HG02885 (cell line): ENCODE data around the gene UVSSA.

ENCODE experiments used
- ATAC-seq: cut with Tn5 transposase; IDR thresholded peaks from one replicate; pipeline ENCODE4 v1.9.1; 2021; ENCODE audit warnings: mild to moderate bottlenecking; ENCODE audit not compliant: unreplicated experiment, poor library complexity

The UVSSA gene

DNA sequence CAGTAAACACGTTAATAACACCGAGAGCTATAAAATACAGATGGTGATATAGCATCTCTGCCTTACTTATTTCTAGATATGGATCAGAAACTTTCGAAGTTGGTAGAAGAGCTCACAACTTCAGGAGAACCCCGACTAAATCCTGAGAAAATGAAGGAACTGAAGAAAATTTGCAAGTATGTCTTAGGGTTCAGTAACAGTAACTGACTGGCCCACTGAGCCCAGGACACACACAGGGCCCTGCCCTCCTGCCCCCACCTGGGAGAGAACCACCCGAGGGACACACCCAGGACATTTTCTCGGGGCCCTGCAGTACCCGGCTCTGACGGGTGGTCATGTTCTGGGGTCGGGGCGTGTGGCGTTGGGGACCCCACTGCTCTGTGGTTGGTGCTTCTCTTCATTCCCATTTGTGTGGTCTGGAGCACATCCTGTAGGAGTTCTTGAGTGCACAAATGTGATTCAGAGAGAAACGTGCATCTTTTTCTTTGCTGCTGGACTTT, 1.1 kb downstream of the UVSSA start:
- ATAC-seq: no peak

DNA sequence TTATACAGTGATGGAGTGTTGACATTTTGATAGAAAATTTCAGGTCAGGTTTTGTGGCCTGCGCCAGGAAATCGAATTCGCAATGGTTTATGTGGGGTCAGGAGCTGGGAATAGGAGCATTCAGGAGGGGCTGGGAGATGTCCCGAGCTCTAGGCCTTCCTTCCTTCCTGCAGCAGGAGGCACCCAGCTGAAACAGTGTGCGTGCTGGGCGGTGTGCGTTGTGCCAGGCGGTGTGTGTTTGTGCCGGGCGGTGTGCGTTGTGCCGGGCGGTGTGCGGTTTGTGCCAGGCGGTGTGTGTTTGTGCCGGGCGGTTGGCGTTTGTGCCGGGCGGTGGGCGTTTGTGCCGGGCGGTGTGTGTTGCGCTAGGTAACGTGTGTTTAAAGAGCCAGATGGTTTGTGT, 1.7 kb downstream of the UVSSA start:
- ATAC-seq: no peak

GRCh38 chr4:1349359-1350168, 2.6 kb downstream of the UVSSA start:
- no peak for ATAC-seq

- ATAC-seq: no peak
Measured at GRCh38 chr4:1350169-1350520, 3.1 kb downstream of the UVSSA start.

- ATAC-seq: peak; percentile 24
Measured at GRCh38 chr4:1351854-1352566, 5.0 kb downstream of the UVSSA start.

- no peak for ATAC-seq
Measured at GRCh38 chr4:1352567-1352900, 5.5 kb downstream of the UVSSA start.

- no peak for ATAC-seq
Measured at GRCh38 chr4:1353186-1354055, 6.4 kb downstream of the UVSSA start.

- ATAC-seq: no peak
Measured at GRCh38 chr4:1354136-1354982, 7.4 kb downstream of the UVSSA start.

DNA sequence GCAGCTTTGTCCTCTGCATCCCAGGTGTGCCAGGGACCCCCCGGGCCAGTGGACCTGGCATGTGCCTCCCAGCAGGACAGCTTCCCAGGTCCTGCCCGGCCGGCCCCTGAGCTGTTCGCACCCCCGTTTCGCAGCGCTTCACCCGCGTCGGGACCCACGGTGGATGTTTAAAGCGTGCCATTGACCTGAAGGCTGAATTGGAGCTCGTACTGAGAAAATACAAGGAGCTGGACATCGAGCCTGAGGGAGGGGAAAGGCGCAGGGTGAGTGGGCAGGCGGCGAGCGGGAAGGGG, 7.9 kb downstream of the UVSSA start:
- no peak for ATAC-seq

- no peak for ATAC-seq
Measured at GRCh38 chr4:1355378-1355777, 8.4 kb downstream of the UVSSA start.

- no peak for ATAC-seq
Measured at GRCh38 chr4:1356181-1356998, 9.4 kb downstream of the UVSSA start.

DNA sequence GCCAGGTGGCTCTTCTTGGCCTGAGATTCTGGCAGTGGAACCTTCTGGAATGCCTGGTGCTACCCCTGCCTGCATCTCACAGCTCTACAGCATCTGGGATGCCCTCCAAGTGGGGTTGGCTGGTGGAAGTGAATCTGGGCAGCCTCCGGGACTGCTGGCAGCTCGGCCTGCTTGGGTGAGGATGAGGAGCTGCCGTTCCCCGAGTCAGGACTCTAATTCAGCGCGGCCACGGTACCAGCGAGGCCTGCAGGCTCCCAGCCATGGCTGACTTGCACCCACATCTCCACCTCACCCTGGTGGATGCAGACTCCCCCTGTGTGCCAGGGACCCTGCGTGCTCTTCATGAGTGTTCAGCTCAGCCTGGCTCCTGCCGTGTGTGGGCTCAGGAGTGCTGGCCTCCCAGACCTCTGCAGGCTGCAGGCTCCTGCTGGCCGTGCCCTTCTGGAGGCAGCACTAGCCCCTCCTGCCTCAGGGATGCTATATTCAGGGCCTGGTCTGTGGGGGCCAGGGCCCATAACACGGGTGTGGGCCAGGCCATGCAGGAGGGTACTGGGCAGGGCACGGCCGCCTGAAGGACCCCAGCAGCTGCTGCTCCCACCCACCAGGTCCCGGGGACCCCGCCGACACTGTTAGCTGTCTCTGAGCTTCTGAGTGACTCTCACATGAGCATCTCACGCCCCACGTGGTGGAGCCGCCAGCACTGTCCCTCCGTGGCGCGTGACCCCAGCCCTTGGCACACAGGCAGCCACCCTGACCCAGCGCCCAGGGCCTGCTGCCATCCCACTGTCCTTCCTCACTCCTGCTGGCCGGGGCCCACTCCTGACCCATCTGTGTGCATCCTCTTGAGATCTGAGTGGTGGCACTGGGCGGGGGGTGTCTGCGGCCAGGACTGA, 10.6 kb downstream of the UVSSA start:
- ATAC-seq: no peak

DNA sequence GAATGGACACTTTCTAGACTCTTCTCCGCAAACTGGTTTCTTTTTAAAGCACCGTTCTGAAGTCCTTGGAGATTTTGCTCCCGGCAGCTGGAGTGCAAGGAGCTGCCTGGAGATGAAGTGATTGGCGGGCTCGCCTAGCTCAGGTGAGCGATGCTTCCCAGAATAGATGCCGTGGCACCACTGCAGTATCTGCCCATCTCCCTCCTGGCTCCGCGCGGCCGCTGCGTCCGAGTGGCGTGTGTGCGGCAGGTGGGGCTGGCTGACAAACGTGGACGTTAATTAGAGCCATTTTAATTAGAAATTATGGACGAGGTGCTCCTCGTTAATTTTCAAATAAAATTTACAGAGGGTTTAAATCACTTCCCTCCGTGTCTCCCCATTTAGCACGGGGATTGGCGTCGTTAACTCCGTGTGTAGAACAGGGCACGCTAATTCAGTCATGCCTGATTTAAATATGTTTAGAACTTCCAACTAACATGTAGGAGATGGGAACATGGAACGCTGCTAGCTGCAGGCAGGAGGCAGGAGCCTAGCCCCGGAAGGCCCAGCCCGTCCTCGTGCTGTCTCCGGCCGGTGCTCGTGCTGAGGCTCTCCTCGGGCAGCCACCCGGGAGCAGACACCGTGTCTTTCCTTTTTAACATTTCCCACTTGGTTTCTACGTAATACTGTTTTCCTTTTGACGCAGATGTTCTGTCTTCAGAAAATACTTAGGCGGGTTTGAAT, 11.6 kb downstream of the UVSSA start:
- ATAC-seq: no peak

- ATAC-seq: no peak
Measured at GRCh38 chr4:1359144-1359501, 12.1 kb downstream of the UVSSA start.

GRCh38 chr4:1359976-1360375, 13.0 kb downstream of the UVSSA start:
- ATAC-seq: no peak

GRCh38 chr4:1360423-1361283, 13.6 kb downstream of the UVSSA start:
- ATAC-seq: no peak

DNA sequence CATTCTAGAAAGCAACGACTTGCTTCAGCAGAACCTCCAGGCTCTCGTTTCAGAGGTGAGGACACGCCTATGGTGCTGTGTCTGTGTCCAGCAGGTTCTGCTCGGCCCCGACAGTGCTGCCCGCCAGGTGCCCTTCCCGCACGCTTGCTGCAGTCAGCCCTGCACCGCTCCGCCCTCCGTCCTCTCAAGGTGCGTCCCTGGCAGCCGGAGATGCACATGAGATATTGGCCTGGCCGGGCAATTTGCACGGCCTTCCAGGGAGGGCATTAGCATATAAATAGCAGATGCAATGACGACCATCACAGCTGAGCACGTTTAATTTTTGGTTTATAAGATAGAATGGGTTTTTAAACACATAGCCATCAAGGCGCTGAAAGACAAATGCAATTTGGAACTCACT, 14.4 kb downstream of the UVSSA start:
- ATAC-seq: no peak
